ENCODE measurements around the gene ASCL1. TPM values are rescaled to one million over a fixed set of nuclear protein-coding genes. Genes with fewer than 3 reads are reported as not detected.

ASCL1 gene
- total and polyA plus RNA-seq, 9 of the 15 experiments (the other 6 are each of a cell fraction or from before 2014, with no cell fraction given): 0.01 to 0.09 (median 0.04) TPM; not detected in 3

DNA sequence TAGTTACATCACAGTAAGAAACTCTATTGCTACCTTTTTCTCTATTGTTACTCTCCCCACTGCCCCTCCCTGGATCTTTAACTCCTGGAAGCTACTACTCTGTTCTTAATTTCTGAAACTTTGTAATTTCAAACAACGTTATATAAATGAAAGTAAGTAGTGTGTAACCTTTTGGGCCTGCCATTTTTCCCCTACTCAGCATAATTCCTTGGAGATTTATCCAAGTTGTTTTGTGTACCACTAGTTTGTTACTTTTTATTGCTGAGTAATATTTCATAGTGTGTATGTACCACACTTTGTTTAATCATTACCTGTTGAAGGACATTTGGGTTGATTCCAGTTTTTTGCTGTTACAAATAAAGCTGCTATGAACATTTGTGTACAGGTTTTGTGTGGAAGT lies 37.9 kb downstream of the ASCL1 start:
- FAIRE-seq: no peak
- no peak for ATAC-seq
- H3K27ac ChIP-seq (ENCODE audit: extremely low read depth, low read depth, low read length): no peak overlapping the region
- H2AFZ ChIP-seq (ENCODE audit: low read depth, low read length): no peak overlapping the region
- ChIA-PET POLR2A (no interaction called here), CTCF (ENCODE audit: low intra/inter-chr PET ratio) (no interaction called here)
- DNase-seq (ENCODE audit: extremely low read depth in 1 of 4, low spot score in 3 of 4): no peak
- H3K36me3 ChIP-seq (ENCODE audit: control insufficient read depth, insufficient read depth, low read length): no peaks in the 10 kb centered on the region
- H3K79me2 ChIP-seq (ENCODE audit: control insufficient read depth, insufficient read depth, low read length): no peaks in the 10 kb centered on the region
- WGBS (ENCODE audit: insufficient coverage, low coverage, missing lambda C conversion rate): 0% methylated on average over 1 of the region's 1 CpG
- H3K9me3 ChIP-seq (replicated peaks; ENCODE audit: control insufficient read depth, insufficient read depth, low read depth, low read length): no peaks in the 10 kb centered on the region
- BruUV-seq (replicated peaks): no TSS peak
- no peak overlapping the region for H3K9ac ChIP-seq (ENCODE audit: insufficient read depth in 1 of 2, low read depth in 2 of 2, low read length in 2 of 2)
- H4K20me1 ChIP-seq (replicated peaks; ENCODE audit: control insufficient read depth, insufficient read depth, low read length): no peaks in the 10 kb centered on the region
- H3K9me1 ChIP-seq (ENCODE audit: control insufficient read depth, insufficient read depth, low read length): no peaks in the 10 kb centered on the region
- H3K4me2 ChIP-seq (ENCODE audit: insufficient read depth, low read length): no peak overlapping the region
- intact Hi-C loops (cut with micrococcal nuclease) (no loop called here), in situ Hi-C loops (cut with MboI) (no loop called here)
- no peak overlapping the region for H3K4me3 ChIP-seq
- H3K4me1 ChIP-seq (replicated peaks in 1 of 2; ENCODE audit: control insufficient read depth in 2 of 2, insufficient read depth in 2 of 2, low read length in 2 of 2): no peaks in the 10 kb centered on the region
- no peaks in the 10 kb centered on the region for H3K27me3 ChIP-seq (ENCODE audit: control insufficient read depth in 2 of 2, insufficient read depth in 2 of 2, low read length in 2 of 2)
- TF ChIP-seq PHF8 (IDR thresholded peaks at IDR 0.05; ENCODE audit: borderline replicate concordance, low read length) (no peak), HDAC1 (IDR thresholded peaks at IDR 0.05) (no peak), FUS (optimal IDR thresholded peaks at IDR 0.05; ENCODE audit: low read depth, low read length) (no peak), ZNF668 (CRISPR knock-in tag; IDR thresholded peaks at IDR 0.05) (no peak), THRAP3 (IDR thresholded peaks at IDR 0.05; ENCODE audit: borderline replicate concordance) (no peak), CSDE1 (IDR thresholded peaks at IDR 0.05) (no peak), ZNF184 (CRISPR knock-in tag; IDR thresholded peaks at IDR 0.05) (no peak), SP1 (CRISPR knock-in tag; IDR thresholded peaks at IDR 0.05) (no peak), BMI1 (IDR thresholded peaks at IDR 0.05; ENCODE audit: low read length) (no peak), PHF20 (IDR thresholded peaks at IDR 0.05; ENCODE audit: partially characterized antibody) (no peak), PHB2 (IDR thresholded peaks at IDR 0.05; ENCODE audit: low read depth) (no peak), ZNF316 (IDR thresholded peaks at IDR 0.05) (peak; percentile 70), SMARCE1 (IDR thresholded peaks at IDR 0.05) (no peak), MAFK (IDR thresholded peaks at IDR 0.05; ENCODE audit: low read length) (peak; percentile 58), CCAR2 (IDR thresholded peaks at IDR 0.05; ENCODE audit: low read depth, low read length) (no peak), L3MBTL2 (IDR thresholded peaks at IDR 0.05) (no peak)
- TF ChIP-seq, protein P1, sequence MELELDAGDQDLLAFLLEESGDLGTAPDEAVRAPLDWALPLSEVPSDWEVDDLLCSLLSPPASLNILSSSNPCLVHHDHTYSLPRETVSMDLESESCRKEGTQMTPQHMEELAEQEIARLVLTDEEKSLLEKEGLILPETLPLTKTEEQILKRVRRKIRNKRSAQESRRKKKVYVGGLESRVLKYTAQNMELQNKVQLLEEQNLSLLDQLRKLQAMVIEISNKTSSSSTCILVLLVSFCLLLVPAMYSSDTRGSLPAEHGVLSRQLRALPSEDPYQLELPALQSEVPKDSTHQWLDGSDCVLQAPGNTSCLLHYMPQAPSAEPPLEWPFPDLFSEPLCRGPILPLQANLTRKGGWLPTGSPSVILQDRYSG (tag; conservative IDR thresholded peaks at IDR 0.05; ENCODE audit: low read depth): no peak
- TF ChIP-seq, protein P2, sequence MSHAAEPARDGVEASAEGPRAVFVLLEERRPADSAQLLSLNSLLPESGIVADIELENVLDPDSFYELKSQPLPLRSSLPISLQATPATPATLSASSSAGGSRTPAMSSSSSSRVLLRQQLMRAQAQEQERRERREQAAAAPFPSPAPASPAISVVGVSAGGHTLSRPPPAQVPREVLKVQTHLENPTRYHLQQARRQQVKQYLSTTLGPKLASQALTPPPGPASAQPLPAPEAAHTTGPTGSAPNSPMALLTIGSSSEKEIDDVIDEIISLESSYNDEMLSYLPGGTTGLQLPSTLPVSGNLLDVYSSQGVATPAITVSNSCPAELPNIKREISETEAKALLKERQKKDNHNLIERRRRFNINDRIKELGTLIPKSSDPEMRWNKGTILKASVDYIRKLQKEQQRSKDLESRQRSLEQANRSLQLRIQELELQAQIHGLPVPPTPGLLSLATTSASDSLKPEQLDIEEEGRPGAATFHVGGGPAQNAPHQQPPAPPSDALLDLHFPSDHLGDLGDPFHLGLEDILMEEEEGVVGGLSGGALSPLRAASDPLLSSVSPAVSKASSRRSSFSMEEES (CRISPR knock-in tag; IDR thresholded peaks at IDR 0.05): no peak
- TF ChIP-seq, protein P3, sequence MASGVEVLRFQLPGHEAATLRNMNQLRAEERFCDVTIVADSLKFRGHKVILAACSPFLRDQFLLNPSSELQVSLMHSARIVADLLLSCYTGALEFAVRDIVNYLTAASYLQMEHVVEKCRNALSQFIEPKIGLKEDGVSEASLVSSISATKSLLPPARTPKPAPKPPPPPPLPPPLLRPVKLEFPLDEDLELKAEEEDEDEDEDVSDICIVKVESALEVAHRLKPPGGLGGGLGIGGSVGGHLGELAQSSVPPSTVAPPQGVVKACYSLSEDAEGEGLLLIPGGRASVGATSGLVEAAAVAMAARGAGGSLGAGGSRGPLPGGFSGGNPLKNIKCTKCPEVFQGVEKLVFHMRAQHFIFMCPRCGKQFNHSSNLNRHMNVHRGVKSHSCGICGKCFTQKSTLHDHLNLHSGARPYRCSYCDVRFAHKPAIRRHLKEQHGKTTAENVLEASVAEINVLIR (CRISPR knock-in tag; IDR thresholded peaks at IDR 0.05): no peak
- TF ChIP-seq, protein P4, sequence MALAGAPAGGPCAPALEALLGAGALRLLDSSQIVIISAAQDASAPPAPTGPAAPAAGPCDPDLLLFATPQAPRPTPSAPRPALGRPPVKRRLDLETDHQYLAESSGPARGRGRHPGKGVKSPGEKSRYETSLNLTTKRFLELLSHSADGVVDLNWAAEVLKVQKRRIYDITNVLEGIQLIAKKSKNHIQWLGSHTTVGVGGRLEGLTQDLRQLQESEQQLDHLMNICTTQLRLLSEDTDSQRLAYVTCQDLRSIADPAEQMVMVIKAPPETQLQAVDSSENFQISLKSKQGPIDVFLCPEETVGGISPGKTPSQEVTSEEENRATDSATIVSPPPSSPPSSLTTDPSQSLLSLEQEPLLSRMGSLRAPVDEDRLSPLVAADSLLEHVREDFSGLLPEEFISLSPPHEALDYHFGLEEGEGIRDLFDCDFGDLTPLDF (CRISPR knock-in tag; IDR thresholded peaks at IDR 0.05): no peak
- TF ChIP-seq, protein P5, sequence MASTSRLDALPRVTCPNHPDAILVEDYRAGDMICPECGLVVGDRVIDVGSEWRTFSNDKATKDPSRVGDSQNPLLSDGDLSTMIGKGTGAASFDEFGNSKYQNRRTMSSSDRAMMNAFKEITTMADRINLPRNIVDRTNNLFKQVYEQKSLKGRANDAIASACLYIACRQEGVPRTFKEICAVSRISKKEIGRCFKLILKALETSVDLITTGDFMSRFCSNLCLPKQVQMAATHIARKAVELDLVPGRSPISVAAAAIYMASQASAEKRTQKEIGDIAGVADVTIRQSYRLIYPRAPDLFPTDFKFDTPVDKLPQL (IDR thresholded peaks at IDR 0.05; ENCODE audit: extremely low read depth, insufficient read length): no peak
